Measurements from ENCODE around the gene ADORA3.

Gene ADORA3

DNA sequence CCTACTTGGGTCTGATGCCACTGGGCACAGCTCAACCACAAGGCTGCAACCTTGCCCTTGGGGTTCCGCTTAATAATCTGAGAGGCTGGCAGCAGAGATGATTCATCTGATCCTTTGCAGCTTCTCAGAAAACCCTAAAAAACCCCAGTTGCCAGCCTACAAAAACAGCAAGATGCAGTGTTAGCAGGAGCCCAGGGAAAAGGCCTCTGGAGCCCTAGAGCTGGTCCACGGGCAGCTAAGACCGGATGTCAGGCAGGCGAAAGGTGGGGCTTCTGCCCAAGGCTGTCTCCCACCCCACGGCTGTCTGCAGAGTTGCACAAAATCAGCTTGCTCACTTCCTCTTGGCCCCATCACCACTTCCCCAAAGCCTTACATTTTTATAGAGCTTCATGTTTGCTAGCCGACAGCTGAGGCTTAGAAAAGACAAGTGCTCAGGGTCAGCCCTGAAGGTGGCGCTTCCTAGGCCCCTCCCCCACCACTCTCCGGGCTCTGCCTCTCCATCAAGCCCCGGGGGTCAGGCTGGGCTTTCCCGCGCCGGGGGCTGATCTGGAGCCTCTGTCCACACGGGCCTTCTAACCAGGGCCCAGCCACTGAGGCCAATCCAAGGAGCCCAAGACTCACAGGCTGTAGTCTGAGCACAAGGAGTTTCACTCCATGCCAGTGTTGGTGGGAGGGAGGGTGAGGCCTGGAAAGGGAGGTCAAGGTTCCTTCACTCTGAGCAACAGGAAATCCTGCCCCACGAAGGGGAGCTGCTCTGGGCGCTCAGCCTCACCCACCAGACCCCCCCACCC, 4.2 kb upstream of the ADORA3 start:
- peak; percentile 51 for DNase-seq (ENCODE audit: low read depth)

DNA sequence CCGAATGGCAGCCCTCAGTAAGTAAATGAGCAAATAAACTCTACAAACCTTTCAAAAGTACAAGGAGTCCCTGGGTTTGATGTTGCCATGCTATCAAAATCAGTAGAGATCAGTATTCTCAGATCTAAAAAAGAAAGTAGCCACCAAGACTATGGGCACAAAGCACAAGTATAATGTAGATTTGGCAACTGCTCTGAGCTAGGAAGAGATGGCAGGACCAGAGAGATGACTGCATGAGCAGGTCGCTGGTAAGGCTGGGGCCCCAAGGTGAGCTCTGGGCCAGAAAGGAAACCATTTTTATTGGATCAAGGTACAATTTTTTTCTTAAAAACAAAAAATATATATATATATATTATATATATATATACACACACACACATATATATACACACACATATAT, 3.1 kb upstream of the ADORA3 start:
- no peak for DNase-seq (ENCODE audit: low read depth)

- no peak for DNase-seq (ENCODE audit: low read depth)
Measured at GRCh38 chr1:111505641-111506119, 2.2 kb upstream of the ADORA3 start.

- no peak for DNase-seq (ENCODE audit: low read depth)
Measured at GRCh38 chr1:111504097-111504496, 664 bp upstream of the ADORA3 start.

- DNase-seq (ENCODE audit: low read depth), result no peak
Measured at GRCh38 chr1:111501645-111502044, 1.8 kb downstream of the ADORA3 start.

- no peak for DNase-seq (ENCODE audit: low read depth)
Measured at GRCh38 chr1:111499026-111499785, 4.2 kb downstream of the ADORA3 start.

- no peak for DNase-seq (ENCODE audit: low read depth)
Measured at GRCh38 chr1:111497592-111497991, 5.8 kb downstream of the ADORA3 start.

- no peak for DNase-seq (ENCODE audit: low read depth)
Measured at GRCh38 chr1:111496398-111496797, 7.0 kb downstream of the ADORA3 start.

GRCh38 chr1:111491070-111491469, 12.4 kb downstream of the ADORA3 start:
- DNase-seq (ENCODE audit: low read depth), result no peak

DNA sequence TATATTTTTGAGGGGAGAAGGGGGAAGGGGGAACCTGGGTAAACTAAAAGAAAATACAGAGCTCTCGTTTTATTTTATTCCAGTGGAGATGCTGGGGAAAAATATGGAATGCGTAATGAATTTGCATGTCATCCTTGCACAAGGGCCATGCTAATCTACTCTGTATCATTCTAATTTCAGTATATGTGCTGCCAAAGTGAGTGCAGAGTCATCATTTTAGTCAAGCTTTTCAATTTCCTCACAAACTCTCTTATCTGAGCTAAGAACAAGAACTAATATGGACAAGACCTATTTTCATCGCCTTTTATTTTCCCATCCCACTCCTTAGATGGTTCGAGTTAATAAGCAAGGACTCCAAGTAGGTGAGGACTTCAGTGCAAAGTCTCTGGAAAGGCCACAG, 13.2 kb downstream of the ADORA3 start:
- no peak for DNase-seq (ENCODE audit: low read depth)

- no peak for DNase-seq (ENCODE audit: low read depth)
Measured at GRCh38 chr1:111489604-111490003, 13.8 kb downstream of the ADORA3 start.

GRCh38 chr1:111488669-111489068, 14.8 kb downstream of the ADORA3 start:
- DNase-seq (ENCODE audit: low read depth), result no peak

DNA sequence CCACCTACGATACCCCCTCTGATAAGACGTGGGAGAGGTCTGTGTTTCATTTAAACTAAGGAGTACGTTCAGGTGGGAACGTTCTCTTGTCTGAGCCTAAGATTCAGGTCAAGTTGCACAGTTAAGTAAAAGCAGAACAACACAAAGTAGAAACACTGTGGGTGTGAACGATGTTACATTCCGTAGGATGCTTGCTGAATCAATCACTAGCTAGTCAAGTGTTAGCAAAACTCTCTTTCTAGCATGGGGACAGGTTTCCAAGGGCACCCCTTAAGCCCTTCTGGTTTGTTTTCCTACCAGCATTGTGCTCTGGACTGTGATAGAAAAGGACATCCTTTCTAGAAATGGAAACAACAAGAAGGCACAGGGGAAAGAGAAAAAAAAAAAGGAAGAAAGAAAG, 16.3 kb downstream of the ADORA3 start:
- DNase-seq (ENCODE audit: low read depth), result no peak

GRCh38 chr1:111486431-111486830, 17.0 kb downstream of the ADORA3 start:
- no peak for DNase-seq (ENCODE audit: low read depth)

GRCh38 chr1:111484391-111485026, 18.9 kb downstream of the ADORA3 start:
- no peak for DNase-seq (ENCODE audit: low read depth)

GRCh38 chr1:111483876-111484275, 19.6 kb downstream of the ADORA3 start:
- DNase-seq (ENCODE audit: low read depth), result no peak

DNA sequence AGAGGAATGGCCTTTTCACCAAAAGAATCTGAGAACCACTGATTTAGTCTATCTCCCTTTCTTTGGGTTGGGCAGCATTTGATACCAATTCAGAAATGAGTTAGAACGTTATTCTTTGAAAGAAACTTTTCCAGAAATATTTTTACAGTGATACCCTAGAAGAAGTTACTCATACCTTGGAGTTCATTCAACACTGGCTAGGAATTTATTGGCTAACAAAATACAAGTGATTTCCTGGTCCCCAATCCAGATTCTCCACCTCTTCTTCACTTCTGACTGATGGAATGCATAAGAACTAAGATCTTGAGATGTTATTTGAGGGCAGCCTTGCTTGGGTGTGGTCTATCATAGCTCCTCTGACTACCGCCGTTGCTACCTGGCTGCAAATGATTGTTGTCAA, 20.3 kb downstream of the ADORA3 start:
- no peak for DNase-seq (ENCODE audit: low read depth)

DNA sequence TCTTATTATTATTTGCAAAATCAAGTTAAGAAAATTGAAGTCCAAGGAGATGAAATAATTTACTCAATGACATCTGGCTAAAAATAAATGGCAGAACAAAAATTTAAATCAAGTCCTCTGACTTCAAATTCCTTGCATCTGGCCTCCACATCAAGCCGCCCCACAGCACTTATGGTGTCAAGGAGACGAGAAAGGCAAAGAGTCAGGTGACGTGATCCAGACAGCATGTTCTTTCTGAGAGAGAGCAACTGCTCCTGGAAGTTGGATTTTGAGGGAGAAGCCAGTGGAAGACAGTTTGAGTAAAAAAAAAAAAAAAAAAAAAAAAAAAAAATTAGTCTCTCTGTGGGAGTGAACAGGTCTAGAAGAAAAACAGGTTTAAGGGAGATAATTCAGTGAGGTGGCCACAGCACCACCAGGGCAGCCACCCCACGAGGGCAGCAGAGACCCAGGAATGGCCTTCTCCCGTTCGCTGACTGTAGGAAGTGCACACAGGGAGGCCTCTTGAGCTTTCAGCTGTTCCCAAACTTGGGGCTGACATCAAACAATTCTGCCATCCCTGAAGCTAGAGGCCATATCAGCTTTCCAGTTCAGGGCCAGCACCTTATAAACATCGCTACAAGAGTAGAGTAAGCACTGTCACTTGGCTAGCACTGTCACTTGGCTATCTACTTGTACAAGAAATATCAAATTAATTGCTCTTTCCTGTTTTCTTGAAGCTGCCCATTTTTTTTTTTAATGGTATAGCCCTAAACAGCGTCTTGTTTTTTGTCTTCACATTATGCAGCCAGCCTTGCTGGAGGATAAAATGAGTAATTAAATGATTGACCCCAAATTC, 21.8 kb downstream of the ADORA3 start:
- peak; percentile 57 for DNase-seq (ENCODE audit: low read depth)

DNA sequence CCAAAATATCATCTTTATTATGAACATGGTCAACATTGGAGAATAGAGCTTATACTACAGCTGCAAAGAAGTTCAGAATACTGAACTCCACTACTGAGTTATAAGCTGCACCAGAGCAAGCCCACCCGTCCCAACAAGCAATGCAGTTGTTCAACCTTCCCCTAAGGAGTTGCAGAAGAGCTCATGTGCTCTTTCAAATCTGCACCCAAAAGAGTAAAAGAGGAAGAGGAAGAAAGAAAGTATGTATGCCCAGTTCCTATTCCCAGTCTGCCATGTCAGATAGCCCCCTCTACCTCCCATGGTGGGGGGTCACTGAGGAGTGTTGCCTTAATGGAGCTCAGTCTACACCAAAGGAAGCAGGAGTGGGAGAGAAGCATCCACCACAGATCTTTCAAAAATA, 22.8 kb downstream of the ADORA3 start:
- no peak for DNase-seq (ENCODE audit: low read depth)

- DNase-seq (ENCODE audit: low read depth), result peak; percentile 17
Measured at GRCh38 chr1:111476761-111477309, 26.6 kb downstream of the ADORA3 start.

DNA sequence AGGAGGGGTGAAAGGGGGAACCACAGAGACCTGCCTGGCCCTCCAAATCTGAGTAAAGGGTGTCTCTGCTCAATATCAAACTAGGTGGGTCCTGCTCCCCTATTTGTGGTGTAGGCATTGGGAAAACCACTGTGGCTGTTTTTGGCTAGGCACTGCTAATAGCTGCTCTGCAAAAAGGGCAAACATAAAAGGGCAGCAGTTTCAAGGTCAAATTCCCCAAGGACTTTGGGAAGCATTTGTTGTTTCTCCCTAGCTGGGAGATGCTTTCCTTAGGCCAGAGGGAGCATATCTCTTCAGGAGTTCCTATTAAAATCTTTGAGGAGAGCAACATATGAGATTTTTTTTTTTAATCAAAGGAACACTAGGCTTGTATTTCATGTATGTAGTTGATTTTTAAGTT, 27.2 kb downstream of the ADORA3 start:
- no peak for DNase-seq (ENCODE audit: low read depth)

DNA sequence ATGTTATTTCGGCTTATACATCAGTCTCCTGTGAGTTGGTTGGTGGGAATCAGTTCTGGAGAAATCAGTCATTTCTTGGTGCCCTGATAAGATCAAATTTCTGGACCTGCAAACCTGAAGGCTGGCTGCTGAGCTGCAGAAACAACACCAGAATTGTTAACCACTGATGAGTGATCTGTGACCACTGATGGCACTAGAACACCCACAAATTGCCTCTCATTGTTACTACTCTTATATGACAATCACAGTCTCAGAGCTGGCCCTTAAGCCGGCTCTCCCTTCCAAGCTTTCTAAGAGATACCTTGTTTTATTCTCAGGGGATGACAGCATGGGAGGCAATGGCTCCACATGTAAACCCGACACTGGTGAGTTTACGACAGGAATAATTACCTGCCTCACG, 27.7 kb downstream of the ADORA3 start:
- DNase-seq (ENCODE audit: low read depth), result peak; percentile 27
